ENCODE measurements around the gene KRT71. TPM values are rescaled to one million over a fixed set of nuclear protein-coding genes. Genes with fewer than 3 reads are reported as not detected.

The KRT71 gene
- total RNA-seq, 1 donor, result not detected

DNA sequence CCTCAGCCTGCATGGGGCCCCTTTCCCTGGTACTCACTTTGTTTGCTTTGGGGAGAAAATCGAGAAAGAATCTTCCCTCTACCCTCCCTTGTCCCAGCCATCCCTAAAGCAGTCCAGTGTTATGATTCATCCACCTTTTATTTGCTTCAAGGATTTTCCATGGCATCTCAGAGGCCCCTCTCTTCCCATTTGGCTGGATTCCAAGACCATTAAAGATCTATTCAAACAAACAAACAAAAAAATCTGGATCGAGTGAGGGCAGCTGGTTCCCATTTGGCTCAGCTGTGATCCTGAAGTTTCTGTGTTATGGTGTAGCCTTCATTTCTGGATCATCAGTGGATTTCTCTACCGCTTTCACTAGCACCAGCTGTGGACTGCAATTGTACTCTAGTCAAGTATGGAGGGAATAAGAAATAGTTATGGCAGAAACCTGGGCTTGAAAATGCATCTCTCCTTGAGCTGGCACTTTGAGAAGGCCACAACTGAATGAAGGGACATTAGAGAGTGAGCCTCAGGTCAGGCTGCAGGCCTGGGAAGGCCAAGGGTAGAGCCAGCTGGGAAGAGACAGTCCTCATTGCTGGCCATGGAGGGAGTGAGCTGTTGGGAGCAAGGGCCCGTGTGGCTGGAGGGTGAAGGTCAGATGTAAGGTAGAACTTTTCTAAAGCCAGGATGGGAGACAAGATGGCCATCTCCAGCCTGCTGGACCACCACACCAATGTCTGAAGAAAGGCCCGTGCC is 13.7 kb downstream of the KRT71 start:
- DNase-seq (ENCODE audit: insufficient read length, low spot score, missing footprints), result peak; percentile 69
- Histone ChIP-seq H3K79me2 (ENCODE audit: insufficient read depth, low read length) (no peaks in the 10 kb centered on the region), H4K20me1 (ENCODE audit: insufficient read depth, low read length) (no peaks in the 10 kb centered on the region), H3K4me2 (ENCODE audit: insufficient read depth, low read length) (no peak overlapping the region), H3K27ac (ENCODE audit: low read depth, low read length) (no peak overlapping the region), H3K9me3 (ENCODE audit: low read depth, low read length) (no peaks in the 10 kb centered on the region), H2AFZ (ENCODE audit: low read length) (no peak overlapping the region), H3K4me1 (ENCODE audit: insufficient read depth, low read length) (no peaks in the 10 kb centered on the region), H3K4me3 (ENCODE audit: insufficient read depth, low read length) (no peak overlapping the region), H3K36me3 (ENCODE audit: insufficient read depth, low read length) (no peaks in the 10 kb centered on the region), H3K27me3 (ENCODE audit: insufficient read depth, low read length) (peaks cover 4% of the 10 kb centered on the region)
- TF ChIP-seq, protein P1, sequence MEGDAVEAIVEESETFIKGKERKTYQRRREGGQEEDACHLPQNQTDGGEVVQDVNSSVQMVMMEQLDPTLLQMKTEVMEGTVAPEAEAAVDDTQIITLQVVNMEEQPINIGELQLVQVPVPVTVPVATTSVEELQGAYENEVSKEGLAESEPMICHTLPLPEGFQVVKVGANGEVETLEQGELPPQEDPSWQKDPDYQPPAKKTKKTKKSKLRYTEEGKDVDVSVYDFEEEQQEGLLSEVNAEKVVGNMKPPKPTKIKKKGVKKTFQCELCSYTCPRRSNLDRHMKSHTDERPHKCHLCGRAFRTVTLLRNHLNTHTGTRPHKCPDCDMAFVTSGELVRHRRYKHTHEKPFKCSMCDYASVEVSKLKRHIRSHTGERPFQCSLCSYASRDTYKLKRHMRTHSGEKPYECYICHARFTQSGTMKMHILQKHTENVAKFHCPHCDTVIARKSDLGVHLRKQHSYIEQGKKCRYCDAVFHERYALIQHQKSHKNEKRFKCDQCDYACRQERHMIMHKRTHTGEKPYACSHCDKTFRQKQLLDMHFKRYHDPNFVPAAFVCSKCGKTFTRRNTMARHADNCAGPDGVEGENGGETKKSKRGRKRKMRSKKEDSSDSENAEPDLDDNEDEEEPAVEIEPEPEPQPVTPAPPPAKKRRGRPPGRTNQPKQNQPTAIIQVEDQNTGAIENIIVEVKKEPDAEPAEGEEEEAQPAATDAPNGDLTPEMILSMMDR (IDR thresholded peaks at IDR 0.05; ENCODE audit: extremely low read depth, low read depth, low read length), result no peak

DNA sequence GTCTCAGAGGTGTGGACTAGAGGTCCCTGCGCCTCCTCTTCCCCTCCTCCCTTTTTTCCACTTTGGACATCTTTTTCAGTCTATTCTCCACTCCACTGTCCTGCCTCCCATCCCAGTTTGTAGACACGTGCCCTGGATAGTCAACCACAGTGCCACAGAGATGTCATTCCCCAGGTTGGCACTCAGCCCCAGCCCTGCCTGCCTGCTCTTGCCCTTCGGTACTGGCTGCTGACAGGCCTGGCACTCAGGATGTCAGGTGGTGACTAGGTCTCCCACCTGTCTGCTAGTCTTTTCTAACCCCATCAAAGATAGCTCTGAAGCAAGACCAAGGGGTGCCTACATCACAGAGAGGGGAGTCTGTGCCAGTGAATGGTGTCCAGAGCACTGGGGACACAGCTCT is 15.8 kb downstream of the KRT71 start:
- H3K27me3 ChIP-seq (ENCODE audit: insufficient read depth, low read length), result no peaks in the 10 kb centered on the region
- H3K4me1 ChIP-seq (ENCODE audit: insufficient read depth, low read length), result no peaks in the 10 kb centered on the region
- DNase-seq (ENCODE audit: insufficient read length, low spot score, missing footprints), result peak; percentile 51
- H2AFZ ChIP-seq (ENCODE audit: low read length), result no peak overlapping the region
- no peak overlapping the region for H3K4me3 ChIP-seq (ENCODE audit: insufficient read depth, low read length)
- no peaks in the 10 kb centered on the region for H3K9me3 ChIP-seq (ENCODE audit: low read depth, low read length)
- no peaks in the 10 kb centered on the region for H4K20me1 ChIP-seq (ENCODE audit: insufficient read depth, low read length)
- H3K27ac ChIP-seq (ENCODE audit: low read depth, low read length), result no peak overlapping the region
- H3K4me2 ChIP-seq (ENCODE audit: insufficient read depth, low read length), result no peak overlapping the region
- H3K36me3 ChIP-seq (ENCODE audit: insufficient read depth, low read length), result no peaks in the 10 kb centered on the region
- TF ChIP-seq, protein P1 (IDR thresholded peaks at IDR 0.05; ENCODE audit: extremely low read depth, low read depth, low read length), result no peak
- H3K79me2 ChIP-seq (ENCODE audit: insufficient read depth, low read length), result no peaks in the 10 kb centered on the region

DNA sequence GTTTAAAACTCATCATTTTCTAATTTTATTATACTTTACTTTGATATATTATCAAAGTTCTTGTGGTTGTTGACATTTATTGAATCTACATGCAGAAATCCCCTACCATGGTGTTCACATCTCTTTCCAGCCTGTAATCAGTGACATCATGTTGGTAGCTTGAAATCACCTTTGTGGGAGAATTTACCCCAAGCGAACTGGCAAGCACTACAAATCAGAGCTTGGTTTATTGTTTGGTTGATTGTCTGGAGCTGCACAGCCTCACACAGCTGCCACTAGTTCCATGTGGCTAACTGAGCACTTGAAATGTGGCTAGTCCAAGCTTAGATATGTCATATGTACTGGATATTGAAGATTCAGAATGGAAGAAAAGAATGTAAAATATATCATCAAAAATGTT is 17.4 kb downstream of the KRT71 start:
- TF ChIP-seq, protein P1 (IDR thresholded peaks at IDR 0.05; ENCODE audit: extremely low read depth, low read depth, low read length), result no peak
- Histone ChIP-seq H3K79me2 (ENCODE audit: insufficient read depth, low read length) (no peaks in the 10 kb centered on the region), H3K4me3 (ENCODE audit: insufficient read depth, low read length) (no peak overlapping the region), H3K4me1 (ENCODE audit: insufficient read depth, low read length) (no peaks in the 10 kb centered on the region), H3K4me2 (ENCODE audit: insufficient read depth, low read length) (no peak overlapping the region), H3K27me3 (ENCODE audit: insufficient read depth, low read length) (no peaks in the 10 kb centered on the region), H3K9me3 (ENCODE audit: low read depth, low read length) (no peaks in the 10 kb centered on the region), H4K20me1 (ENCODE audit: insufficient read depth, low read length) (no peaks in the 10 kb centered on the region), H3K36me3 (ENCODE audit: insufficient read depth, low read length) (no peaks in the 10 kb centered on the region), H3K27ac (ENCODE audit: low read depth, low read length) (no peak overlapping the region), H2AFZ (ENCODE audit: low read length) (no peak overlapping the region)
- no peak for DNase-seq (ENCODE audit: insufficient read length, low spot score, missing footprints)

DNA sequence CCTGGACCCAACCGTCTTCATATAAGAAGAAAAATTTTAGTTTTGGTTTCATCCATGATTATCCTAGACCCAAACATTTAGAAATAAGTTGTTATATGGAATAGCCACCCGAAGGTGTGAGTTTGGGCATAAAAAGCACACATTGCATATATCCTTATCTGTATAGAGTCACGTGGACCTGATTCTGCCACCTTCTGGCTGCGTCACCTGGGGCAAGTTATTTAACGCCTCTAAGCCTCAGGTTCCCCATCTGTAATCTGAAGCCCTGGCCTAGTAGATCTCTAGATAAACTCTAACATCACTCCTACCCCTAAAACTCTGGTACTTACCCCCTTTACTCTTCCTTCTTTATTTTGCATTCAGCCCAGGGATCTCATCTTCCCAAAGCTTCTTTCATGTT is 18.5 kb downstream of the KRT71 start:
- TF ChIP-seq, protein P1 (IDR thresholded peaks at IDR 0.05; ENCODE audit: extremely low read depth, low read depth, low read length), result no peak
- Histone ChIP-seq H3K27me3 (ENCODE audit: insufficient read depth, low read length) (peaks cover 4% of the 10 kb centered on the region), H3K4me1 (ENCODE audit: insufficient read depth, low read length) (no peaks in the 10 kb centered on the region), H3K36me3 (ENCODE audit: insufficient read depth, low read length) (no peaks in the 10 kb centered on the region), H3K9me3 (ENCODE audit: low read depth, low read length) (no peaks in the 10 kb centered on the region), H3K27ac (ENCODE audit: low read depth, low read length) (no peak overlapping the region), H3K4me3 (ENCODE audit: insufficient read depth, low read length) (no peak overlapping the region), H3K79me2 (ENCODE audit: insufficient read depth, low read length) (no peaks in the 10 kb centered on the region), H3K4me2 (ENCODE audit: insufficient read depth, low read length) (no peak overlapping the region), H4K20me1 (ENCODE audit: insufficient read depth, low read length) (no peaks in the 10 kb centered on the region), H2AFZ (ENCODE audit: low read length) (no peak overlapping the region)
- no peak for DNase-seq (ENCODE audit: insufficient read length, low spot score, missing footprints)
